HepG2 (cell line): ENCODE measurements around the gene ZNF121. TPM values are rescaled to one million over a fixed set of nuclear protein-coding genes. Genes with fewer than 3 reads are reported as not detected.
A peak's percentile ranks its signal among the peaks of the same experiment; 100 is the strongest.

Source experiments
- AGO1 ChIP-seq: fragments of 200-400 bp; formaldehyde crosslinking; IDR thresholded peaks from 2 replicates; pipeline ENCODE4 v1.6.1; 2017; ENCODE audit warnings: mild to moderate bottlenecking, low read depth, low read length, moderate library complexity; ENCODE audit not compliant: poor library complexity, severe bottlenecking
- BRF2 ChIP-seq: sonication (generic); formaldehyde crosslinking; IDR thresholded peaks from 2 replicates; pipeline ENCODE4 v1.8.1; 2022; ENCODE audit warnings: mild to moderate bottlenecking, missing genetic modification reagents
- CREB1 ChIP-seq, 2 experiments: fragments of 450-650 bp in 1 of 2; IDR thresholded peaks; 2 replicates each; pipeline ENCODE4 v1.6.1; 2016 to 2017; ENCODE audit warnings: control low read depth in 1 of 2, mild to moderate bottlenecking in 1 of 2, missing compliant biosample characterization in 1 of 2, missing genetic modification characterization in 1 of 2
- GMEB1 ChIP-seq: sonication (generic); formaldehyde crosslinking; IDR thresholded peaks from 2 replicates; pipeline ENCODE4 v1.5.1; 2020; ENCODE audit warnings: missing genetic modification reagents, mild to moderate bottlenecking, borderline replicate concordance
- LRRFIP1 ChIP-seq: sonication (generic); formaldehyde crosslinking; conservative IDR thresholded peaks from 2 replicates; pipeline ENCODE4 v1.4.0; 2020; ENCODE audit warnings: missing genetic modification reagents
- MZF1 ChIP-seq: sonication (generic); formaldehyde crosslinking; IDR thresholded peaks from 2 replicates; pipeline ENCODE4 v1.8.1; 2023; ENCODE audit warnings: mild to moderate bottlenecking, missing genetic modification reagents, borderline replicate concordance
- NRL ChIP-seq: sonication (generic); formaldehyde crosslinking; IDR thresholded peaks from 2 replicates; pipeline ENCODE4 v1.5.0; 2020; ENCODE audit warnings: missing genetic modification reagents, mild to moderate bottlenecking, moderate library complexity, borderline replicate concordance
- PATZ1 ChIP-seq: sonication (generic); formaldehyde crosslinking; IDR thresholded peaks from 2 replicates; pipeline ENCODE4 v1.4.0; 2020; ENCODE audit warnings: missing genetic modification reagents
- ZBTB26 ChIP-seq: IDR thresholded peaks from 2 replicates; pipeline ENCODE4 v1.6.1; 2016; ENCODE audit warnings: missing compliant biosample characterization, missing genetic modification reagents, borderline replicate concordance
- ZFY ChIP-seq: sonication (generic); formaldehyde crosslinking; IDR thresholded peaks from 2 replicates; pipeline ENCODE4 v1.4.0; 2020; ENCODE audit warnings: missing genetic modification reagents
- ZNF275 ChIP-seq: sonication (generic); formaldehyde crosslinking; IDR thresholded peaks from 2 replicates; pipeline ENCODE4 v1.8.0; 2022; ENCODE audit warnings: missing genetic modification reagents, mild to moderate bottlenecking, inconsistent platforms, borderline replicate concordance
- ZNF280B ChIP-seq: sonication (generic); formaldehyde crosslinking; IDR thresholded peaks from 2 replicates; pipeline ENCODE4 v1.5.0; 2020; ENCODE audit warnings: missing genetic modification reagents, mild to moderate bottlenecking, borderline replicate concordance
- ZNF781 ChIP-seq: sonication (generic); formaldehyde crosslinking; IDR thresholded peaks from 2 replicates; pipeline ENCODE4 v1.5.1; 2020; ENCODE audit warnings: borderline replicate concordance, mild to moderate bottlenecking, missing genetic modification reagents; ENCODE audit errors: not compliant biosample characterization
- ZNF792 ChIP-seq: IDR thresholded peaks from 2 replicates; pipeline ENCODE4 v1.6.1; 2016
- polyA plus RNA-seq, 8 experiments: library from polyadenylated mRNA; depleted of rRNA in 3 of 8; stranded (reverse) in 7 of 8; unstranded in 1 of 8; fragments of >200 nt; fragmentation: Illumina TruSeq in 4 of 8; extraction: Trizol in 4 of 8; gene quantifications; 2 replicates each; pipeline versions ENCODE4 v1.2.1 to v1.2.3, GENCODE V29; 2011 to 2016; ENCODE audit warnings: low read depth in 4 of 8, missing spikeins in 1 of 8, mixed read lengths in 1 of 8; ENCODE audit not compliant: insufficient read depth in 1 of 8
- total RNA-seq, 5 experiments: library from RNA; depleted of rRNA; stranded (reverse); fragments of >200 nt; fragmentation: Illumina TruSeq; extraction: Trizol; gene quantifications; 2 replicates each; pipeline ENCODE4 v1.2.3, GENCODE V29; 2016; ENCODE audit warnings: low read depth in 1 of 5

Gene ZNF121
- total and polyA plus RNA-seq, 2 of the 13 experiments (the other 11 are each of a cell fraction or from before 2014, with no cell fraction given), result 7.8 to 56.3 TPM

GRCh38 chr19:9584073-9584833 is at the start of gene ZNF121 (continued):
- peak; percentile 42; the same call in 1 of the 2 replicates for TF ChIP-seq GMEB1 (CRISPR knock-in tag)
- no peak for TF ChIP-seq BRF2 (CRISPR knock-in tag)
- TF ChIP-seq ZNF275 (CRISPR knock-in tag), result 0 out of 2 replicates have a peak, but pooled peaks have one; percentile 47
- peak; percentile 99; the same call in 1 of the 2 replicates for TF ChIP-seq NRL
- peak; percentile 94 for TF ChIP-seq ZFY (CRISPR knock-in tag)
- peak; percentile 97 for TF ChIP-seq ZNF280B
- peak; percentile 78 for TF ChIP-seq ZNF781 (CRISPR knock-in tag)
- no peak for TF ChIP-seq LRRFIP1 (CRISPR knock-in tag)
- peak; percentile 71; the same call in 1 of the 2 replicates for TF ChIP-seq PATZ1 (CRISPR knock-in tag)
- peak; percentile 62 for TF ChIP-seq AGO1
- TF ChIP-seq ZBTB26 (CRISPR knock-in tag), result peak; percentile 30; the same call in 1 of the 2 replicates
- TF ChIP-seq MZF1 (CRISPR knock-in tag), result peak; percentile 39; the same call in 1 of the 2 replicates
- TF ChIP-seq CREB1 (IDR thresholded peaks at IDR 0.05), result peak; percentile 97
- peak; percentile 98 for TF ChIP-seq CREB1 (CRISPR knock-in tag; IDR thresholded peaks at IDR 0.05)
- peak; percentile 43; the same call in 1 of the 2 replicates for TF ChIP-seq ZNF792 (CRISPR knock-in tag)
